ENCODE data around the gene KIF6. TPM values are rescaled to one million over a fixed set of nuclear protein-coding genes. Genes with fewer than 3 reads are reported as not detected.

KIF6 gene
- total RNA-seq, 1 experiment from 2014 or later, result not detected

GRCh38 chr6:39646751-39647420 is 78.3 kb downstream of the KIF6 start:
- Histone ChIP-seq H3K79me2 (ENCODE audit: insufficient read depth, low read length) (no peaks in the 10 kb centered on the region), H3K9me3 (ENCODE audit: control insufficient read depth in 1 of 2, insufficient read depth in 1 of 2, low read depth in 1 of 2, low read length in 2 of 2) (no peaks in the 10 kb centered on the region), H3K27me3 (ENCODE audit: insufficient read depth, low read length) (peaks cover 40% of the 10 kb centered on the region), H3K9ac (ENCODE audit: low read length) (no peak overlapping the region), H3K9me2 (ENCODE audit: insufficient read depth) (no peaks in the 10 kb centered on the region), H4K20me1 (ENCODE audit: insufficient read depth) (no peaks in the 10 kb centered on the region), H3K4me1 (ENCODE audit: control insufficient read depth in 1 of 2, insufficient read depth in 2 of 2, low read length in 2 of 2) (no peaks in the 10 kb centered on the region), H2AFZ (ENCODE audit: low read depth, low read length, poor library complexity, severe bottlenecking) (no peak overlapping the region), H3K4me3 (replicated peaks in 1 of 2; ENCODE audit: low read depth in 1 of 2, low read length in 2 of 2) (no peak overlapping the region), H3K27ac (ENCODE audit: low read depth, low read length) (no peak overlapping the region), H3K4me2 (ENCODE audit: low read length) (no peak overlapping the region), H3K36me3 (ENCODE audit: control insufficient read depth in 1 of 2, insufficient read depth in 2 of 2, low read length in 2 of 2) (no peaks in the 10 kb centered on the region)
- no peak for ATAC-seq
- TF ChIP-seq TCF7L2 (IDR thresholded peaks at IDR 0.05; ENCODE audit: borderline replicate concordance, extremely low read depth, insufficient read depth, insufficient read length) (no peak), FOSL1 (IDR thresholded peaks at IDR 0.05; ENCODE audit: low read depth) (no peak), ZBTB33 (IDR thresholded peaks at IDR 0.05; ENCODE audit: extremely low read depth, insufficient replicate concordance, low read length) (no peak), EGR1 (IDR thresholded peaks at IDR 0.05; ENCODE audit: low read depth) (no peak), MAX (IDR thresholded peaks at IDR 0.05) (no peak), ZFX (IDR thresholded peaks at IDR 0.05) (no peak), ELF1 (IDR thresholded peaks at IDR 0.05; ENCODE audit: borderline replicate concordance, low read depth) (no peak), YY1 (IDR thresholded peaks at IDR 0.05; ENCODE audit: extremely low read depth, insufficient replicate concordance, low read depth, low read length) (no peak), EZH2phosphoT487 (IDR thresholded peaks at IDR 0.05; ENCODE audit: borderline replicate concordance) (no peak), ATF3 (IDR thresholded peaks at IDR 0.05) (no peak), ZNF274 (IDR thresholded peaks at IDR 0.05; ENCODE audit: low read depth, low read length) (no peak)
- intact Hi-C loops (cut with micrococcal nuclease), result no loop called here
- DNase-seq (ENCODE audit: low read depth, low spot score), result no peak
- CTCF ChIA-PET, result no interaction called here
- BruUV-seq (replicated peaks), result no TSS peak
- RAD21 ChIA-PET (ENCODE audit: low non-redundant PET in 1 of 2, low total read pairs in 2 of 2, uncharacterized antibody in 2 of 2, unreplicated experiment in 2 of 2), result no interaction called here
- POLR2A ChIA-PET, result no interaction called here
